HepG2 (cell line): ENCODE results near the gene VAV2. TPM values are rescaled to one million over a fixed set of nuclear protein-coding genes. Genes with fewer than 3 reads are reported as not detected.

ENCODE experiments used
- BHLHE40 ChIP-seq: IDR thresholded peaks from 2 replicates; pipeline ENCODE4 v1.6.1; 2011; ENCODE audit warnings: low read length, improper control_type of control experiment
- GABPB1 ChIP-seq: IDR thresholded peaks from 2 replicates; pipeline ENCODE4 v1.6.1; 2016; ENCODE audit warnings: mild to moderate bottlenecking, missing genetic modification reagents, moderate library complexity, missing compliant biosample characterization
- HDAC1 ChIP-seq: sonication (generic); formaldehyde crosslinking; IDR thresholded peaks from 2 replicates; pipeline ENCODE4 v1.5.1; 2020; ENCODE audit warnings: mild to moderate bottlenecking, missing genetic modification reagents
- MXD1 ChIP-seq: sonication (generic); formaldehyde crosslinking; IDR thresholded peaks from 2 replicates; pipeline ENCODE4 v1.4.0; 2020; ENCODE audit warnings: mild to moderate bottlenecking, missing genetic modification reagents
- NFATC3 ChIP-seq: sonication (generic); formaldehyde crosslinking; IDR thresholded peaks from 2 replicates; pipeline ENCODE4 v1.5.1; 2020; ENCODE audit warnings: mild to moderate bottlenecking, missing genetic modification reagents
- PRMT3 ChIP-seq: sonication (generic); formaldehyde crosslinking; IDR thresholded peaks from 2 replicates; pipeline ENCODE4 v1.8.1; 2022; ENCODE audit warnings: low read depth, mild to moderate bottlenecking, moderate library complexity, missing genetic modification reagents, borderline replicate concordance
- RFX1 ChIP-seq: fragments of 450-650 bp; IDR thresholded peaks from 2 replicates; pipeline ENCODE4 v1.6.1; 2017
- SAP130 ChIP-seq: IDR thresholded peaks from 2 replicates; pipeline ENCODE4 v1.6.1; 2016; ENCODE audit warnings: low read depth
- ZBTB40 ChIP-seq, 2 experiments: fragments of 450-650 bp in 1 of 2; sonication (generic) in 1 of 2; formaldehyde crosslinking in 1 of 2; IDR thresholded peaks; 2 replicates each; pipeline versions ENCODE4 v1.6.1 to v1.8.0; 2016 to 2022; ENCODE audit warnings: antibody characterized with exemption in 1 of 2, mild to moderate bottlenecking in 1 of 2, missing genetic modification reagents in 1 of 2
- ZKSCAN1 ChIP-seq: fragments of 150-350 bp; IDR thresholded peaks from 2 replicates; pipeline ENCODE4 v1.6.1; 2014; ENCODE audit warnings: low read length
- ZNF142 ChIP-seq: sonication (generic); formaldehyde crosslinking; IDR thresholded peaks from 2 replicates; pipeline ENCODE4 v1.4.0; 2020; ENCODE audit warnings: missing genetic modification reagents
- ZNF879 ChIP-seq: sonication (generic); formaldehyde crosslinking; IDR thresholded peaks from 2 replicates; pipeline ENCODE4 v1.8.1; 2023; ENCODE audit warnings: missing genetic modification reagents
- polyA plus RNA-seq, 8 experiments: library from polyadenylated mRNA; depleted of rRNA in 3 of 8; stranded (reverse) in 7 of 8; unstranded in 1 of 8; fragments of >200 nt; fragmentation: Illumina TruSeq in 4 of 8; extraction: Trizol in 4 of 8; gene quantifications; 2 replicates each; pipeline versions ENCODE4 v1.2.1 to v1.2.3, GENCODE V29; 2011 to 2016; ENCODE audit warnings: low read depth in 4 of 8, missing spikeins in 1 of 8, mixed read lengths in 1 of 8; ENCODE audit not compliant: insufficient read depth in 1 of 8
- total RNA-seq, 5 experiments: library from RNA; depleted of rRNA; stranded (reverse); fragments of >200 nt; fragmentation: Illumina TruSeq; extraction: Trizol; gene quantifications; 2 replicates each; pipeline ENCODE4 v1.2.3, GENCODE V29; 2016; ENCODE audit warnings: low read depth in 1 of 5

The VAV2 gene
- total and polyA plus RNA-seq, 2 of the 13 experiments (the other 11 are each of a cell fraction or from before 2014, with no cell fraction given) = 22.5 to 22.9 TPM

- TF ChIP-seq ZBTB40 (IDR thresholded peaks at IDR 0.05) = no peak
- TF ChIP-seq ZBTB40 (CRISPR knock-in tag; IDR thresholded peaks at IDR 0.05) = 0 out of 2 replicates have a peak, but pooled peaks have one; percentile 34
- peak; percentile 53; the same call in 1 of the 2 replicates for TF ChIP-seq HDAC1 (CRISPR knock-in tag)
- no peak for TF ChIP-seq RFX1
- peak; percentile 27; the same call in 1 of the 2 replicates for TF ChIP-seq MXD1 (CRISPR knock-in tag)
- peak; percentile 76; the same call in 1 of the 2 replicates for TF ChIP-seq ZNF142
- TF ChIP-seq ZNF879 (CRISPR knock-in tag) = no peak
- TF ChIP-seq SAP130 (CRISPR knock-in tag) = peak; percentile 57
- TF ChIP-seq GABPB1 (CRISPR knock-in tag) = peak; percentile 69
- TF ChIP-seq PRMT3 = 0 out of 2 replicates have a peak, but pooled peaks have one; percentile 42
- no peak for TF ChIP-seq ZKSCAN1
- TF ChIP-seq NFATC3 (CRISPR knock-in tag) = no peak
- TF ChIP-seq BHLHE40 = no peak
Measured at GRCh38 chr9:133991964-133992779, at the start of gene VAV2 (continued).
